DOHH2 (cell line): ENCODE measurements around the gene OCSTAMP.

Source experiments
- H3F3A ChIP-seq: fragments of 200-600 bp; sonication (generic), shearing (Covaris generic); 2 replicates; pipeline ENCODE4 v1.6.0; 2016; ENCODE audit warnings: antibody characterized with exemption, mild to moderate bottlenecking; ENCODE audit not compliant: control insufficient read depth, insufficient read depth
- H3K27ac ChIP-seq: fragments of 200-600 bp; sonication (generic); 2 replicates; pipeline ENCODE4 v1.5.1; 2014; ENCODE audit warnings: low read depth, mild to moderate bottlenecking, low read length, moderate library complexity
- H3K27me3 ChIP-seq: fragments of 200-600 bp; sonication (generic); 2 replicates; pipeline ENCODE4 v1.6.1; 2014; ENCODE audit warnings: mild to moderate bottlenecking, low read length, mixed read lengths; ENCODE audit not compliant: control insufficient read depth
- H3K36me3 ChIP-seq: fragments of 200-600 bp; sonication (generic); 2 replicates; pipeline ENCODE4 v1.6.1; 2014; ENCODE audit warnings: mild to moderate bottlenecking, low read length, moderate library complexity, mixed read lengths; ENCODE audit not compliant: control insufficient read depth
- H3K4me1 ChIP-seq: fragments of 200-600 bp; sonication (generic); 2 replicates; pipeline ENCODE4 v1.6.1; 2014; ENCODE audit warnings: mild to moderate bottlenecking, low read length, mixed read lengths; ENCODE audit not compliant: control insufficient read depth
- H3K4me2 ChIP-seq: fragments of 200-600 bp; sonication (generic); 2 replicates; pipeline ENCODE4 v1.6.0; 2014; ENCODE audit warnings: mild to moderate bottlenecking, low read length, moderate library complexity
- H3K4me3 ChIP-seq: fragments of 200-600 bp; sonication (generic); 2 replicates; pipeline ENCODE4 v1.5.1; 2014; ENCODE audit warnings: mild to moderate bottlenecking, low read length, mixed read lengths
- H3K79me2 ChIP-seq: fragments of 200-600 bp; sonication (generic); 2 replicates; pipeline ENCODE4 v1.6.1; 2014; ENCODE audit warnings: mild to moderate bottlenecking, low read length, mixed read lengths; ENCODE audit not compliant: control insufficient read depth
- H3K9me2 ChIP-seq: fragments of 200-600 bp; sonication (generic); replicated peaks from 2 replicates; pipeline ENCODE4 v1.6.1; 2014; ENCODE audit warnings: mild to moderate bottlenecking, low read length, mixed read lengths; ENCODE audit not compliant: control insufficient read depth
- H3K9me3 ChIP-seq: fragments of 200-600 bp; sonication (generic); 2 replicates; pipeline ENCODE4 v1.6.1; 2014; ENCODE audit warnings: antibody characterized with exemption, low read length, mixed read lengths; ENCODE audit not compliant: control insufficient read depth, insufficient read depth
- H4K20me1 ChIP-seq: fragments of 200-600 bp; sonication (generic); 2 replicates; pipeline ENCODE4 v1.6.0; 2014; ENCODE audit warnings: low read depth, mild to moderate bottlenecking, antibody characterized with exemption, low read length, moderate library complexity; ENCODE audit not compliant: control insufficient read depth, insufficient read depth
- EZH2phosphoT487 ChIP-seq: fragments of 200-600 bp; sonication (generic); IDR thresholded peaks from 2 replicates; pipeline ENCODE4 v1.6.1; 2017; ENCODE audit warnings: borderline replicate concordance, mild to moderate bottlenecking, antibody characterized with exemption, low read length, moderate library complexity, mixed read lengths
- TF ChIP-seq, protein P1 (sequence below): fragments of 200-600 bp; sonication (generic); IDR thresholded peaks from one replicate; pipeline ENCODE4 v1.5.1; 2014; ENCODE audit warnings: antibody characterized with exemption, mild to moderate bottlenecking, low read depth, low read length; ENCODE audit not compliant: poor library complexity, severe bottlenecking

OCSTAMP gene

GRCh38 chr20:46505506-46505905 lies 44.9 kb downstream of the OCSTAMP start:
- no peaks in the 10 kb centered on the region for H3K36me3 ChIP-seq
- H3K4me3 ChIP-seq = no peak overlapping the region
- no peak for TF ChIP-seq EZH2phosphoT487
- TF ChIP-seq, protein P1, sequence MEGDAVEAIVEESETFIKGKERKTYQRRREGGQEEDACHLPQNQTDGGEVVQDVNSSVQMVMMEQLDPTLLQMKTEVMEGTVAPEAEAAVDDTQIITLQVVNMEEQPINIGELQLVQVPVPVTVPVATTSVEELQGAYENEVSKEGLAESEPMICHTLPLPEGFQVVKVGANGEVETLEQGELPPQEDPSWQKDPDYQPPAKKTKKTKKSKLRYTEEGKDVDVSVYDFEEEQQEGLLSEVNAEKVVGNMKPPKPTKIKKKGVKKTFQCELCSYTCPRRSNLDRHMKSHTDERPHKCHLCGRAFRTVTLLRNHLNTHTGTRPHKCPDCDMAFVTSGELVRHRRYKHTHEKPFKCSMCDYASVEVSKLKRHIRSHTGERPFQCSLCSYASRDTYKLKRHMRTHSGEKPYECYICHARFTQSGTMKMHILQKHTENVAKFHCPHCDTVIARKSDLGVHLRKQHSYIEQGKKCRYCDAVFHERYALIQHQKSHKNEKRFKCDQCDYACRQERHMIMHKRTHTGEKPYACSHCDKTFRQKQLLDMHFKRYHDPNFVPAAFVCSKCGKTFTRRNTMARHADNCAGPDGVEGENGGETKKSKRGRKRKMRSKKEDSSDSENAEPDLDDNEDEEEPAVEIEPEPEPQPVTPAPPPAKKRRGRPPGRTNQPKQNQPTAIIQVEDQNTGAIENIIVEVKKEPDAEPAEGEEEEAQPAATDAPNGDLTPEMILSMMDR = no peak
- H3K9me2 ChIP-seq = no peaks in the 10 kb centered on the region
- no peak overlapping the region for H3K4me2 ChIP-seq
- H4K20me1 ChIP-seq = no peaks in the 10 kb centered on the region
- peaks cover 17% of the 10 kb centered on the region for H3K9me3 ChIP-seq
- peaks cover 8% of the 10 kb centered on the region; the same call in 1 of the 2 replicates for H3K27me3 ChIP-seq
- no peaks in the 10 kb centered on the region for H3K4me1 ChIP-seq
- H3K79me2 ChIP-seq = no peaks in the 10 kb centered on the region
- H3F3A ChIP-seq = no peaks in the 10 kb centered on the region
- H3K27ac ChIP-seq = no peak overlapping the region

GRCh38 chr20:46501961-46502360 lies 48.5 kb downstream of the OCSTAMP start:
- no peaks in the 10 kb centered on the region for H3K9me2 ChIP-seq
- H3F3A ChIP-seq = no peaks in the 10 kb centered on the region
- no peaks in the 10 kb centered on the region for H3K79me2 ChIP-seq
- no peaks in the 10 kb centered on the region for H3K27me3 ChIP-seq
- no peaks in the 10 kb centered on the region for H4K20me1 ChIP-seq
- no peaks in the 10 kb centered on the region for H3K36me3 ChIP-seq
- no peak overlapping the region for H3K27ac ChIP-seq
- H3K4me3 ChIP-seq = no peak overlapping the region
- TF ChIP-seq, protein P1 = no peak
- no peak for TF ChIP-seq EZH2phosphoT487
- no peak overlapping the region for H3K4me2 ChIP-seq
- H3K4me1 ChIP-seq = no peaks in the 10 kb centered on the region
- peaks cover 17% of the 10 kb centered on the region for H3K9me3 ChIP-seq

DNA sequence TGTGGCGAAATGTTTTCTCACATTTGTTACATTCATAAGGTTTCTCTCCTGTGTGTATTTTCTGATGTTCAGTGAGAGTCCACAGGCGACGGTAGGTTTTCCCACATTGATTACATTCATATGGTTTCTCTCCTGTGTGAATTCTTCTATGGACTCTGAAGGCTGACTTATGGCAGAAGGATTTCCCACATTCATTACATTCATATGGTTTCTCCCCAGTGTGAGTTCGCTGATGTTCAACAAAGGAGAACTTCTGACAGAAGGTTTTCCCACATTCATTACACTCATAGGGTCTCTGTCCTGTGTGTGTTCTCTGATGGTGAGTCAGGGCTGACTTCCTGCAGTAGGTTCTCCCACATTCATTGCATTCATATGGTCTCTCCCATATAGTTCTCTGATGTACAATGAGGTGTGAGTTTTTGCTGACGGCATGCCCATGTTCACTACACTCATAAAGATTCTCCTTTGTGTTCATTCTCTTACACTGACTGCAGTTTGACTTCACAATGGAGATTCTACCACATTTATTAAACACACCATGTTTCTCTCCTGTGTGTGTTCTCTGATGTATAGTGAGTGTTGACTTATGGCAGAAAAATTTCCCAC lies 49.0 kb downstream of the OCSTAMP start:
- no peak overlapping the region for H3K4me3 ChIP-seq
- TF ChIP-seq, protein P1 = no peak
- TF ChIP-seq EZH2phosphoT487 = no peak
- H3K27me3 ChIP-seq = no peaks in the 10 kb centered on the region
- no peaks in the 10 kb centered on the region for H3F3A ChIP-seq
- no peak overlapping the region for H3K4me2 ChIP-seq
- no peaks in the 10 kb centered on the region for H3K9me2 ChIP-seq
- no peaks in the 10 kb centered on the region for H3K36me3 ChIP-seq
- peaks cover 17% of the 10 kb centered on the region for H3K9me3 ChIP-seq
- H3K79me2 ChIP-seq = no peaks in the 10 kb centered on the region
- H4K20me1 ChIP-seq = no peaks in the 10 kb centered on the region
- H3K27ac ChIP-seq = no peak overlapping the region
- H3K4me1 ChIP-seq = no peaks in the 10 kb centered on the region
